OCI-LY1 (cell line): ENCODE data around the gene ZC3H15.
A peak's percentile ranks its signal among the peaks of the same experiment; 100 is the strongest.

Source experiments
- H2AFZ ChIP-seq: fragments of 200-600 bp; sonication (generic), shearing (Covaris generic); 2 replicates; pipeline ENCODE4 v1.6.0; 2014; ENCODE audit warnings: antibody characterized with exemption, mild to moderate bottlenecking, low read length
- H3F3A ChIP-seq: fragments of 200-600 bp; sonication (generic), shearing (Covaris generic); 2 replicates; pipeline ENCODE4 v1.6.0; 2014; ENCODE audit warnings: mild to moderate bottlenecking, antibody characterized with exemption, low read length, moderate library complexity; ENCODE audit not compliant: insufficient read depth
- H3K27ac ChIP-seq: fragments of 200-600 bp; sonication (generic); 2 replicates; pipeline ENCODE4 v1.5.1; 2014; ENCODE audit warnings: low read length, mixed run types, mild to moderate bottlenecking, low read depth; ENCODE audit not compliant: poor library complexity, severe bottlenecking
- H3K27me3 ChIP-seq: fragments of 200-600 bp; sonication (generic); 2 replicates; pipeline ENCODE4 v1.6.0; 2014; ENCODE audit warnings: antibody characterized with exemption, mild to moderate bottlenecking, low read length, moderate library complexity; ENCODE audit not compliant: insufficient read depth
- H3K36me3 ChIP-seq: fragments of 200-600 bp; sonication (generic); 2 replicates; pipeline ENCODE4 v1.6.1; 2014; ENCODE audit warnings: mild to moderate bottlenecking, antibody characterized with exemption, low read length, moderate library complexity, mixed read lengths; ENCODE audit not compliant: insufficient read depth
- H3K4me1 ChIP-seq: fragments of 200-600 bp; sonication (generic); 2 replicates; pipeline ENCODE4 v1.5.1; 2014; ENCODE audit warnings: mild to moderate bottlenecking, low read length, moderate library complexity; ENCODE audit not compliant: insufficient read depth, severe bottlenecking
- H3K4me2 ChIP-seq: fragments of 200-600 bp; sonication (generic), shearing (Covaris generic); 2 replicates; pipeline ENCODE4 v1.6.1; 2014; ENCODE audit warnings: low read length
- H3K4me3 ChIP-seq: fragments of 200-600 bp; sonication (generic); 2 replicates; pipeline ENCODE4 v1.5.1; 2014; ENCODE audit warnings: low read length, low read depth, mild to moderate bottlenecking, mixed read lengths; ENCODE audit not compliant: poor library complexity, severe bottlenecking
- H3K79me2 ChIP-seq: fragments of 200-600 bp; shearing (Covaris generic); 2 replicates; pipeline ENCODE4 v1.6.1; 2016; ENCODE audit warnings: mixed run types, low read length, mixed read lengths; ENCODE audit not compliant: insufficient read depth
- H3K9ac ChIP-seq: fragments of 200-600 bp; sonication (generic), shearing (Covaris generic); 2 replicates; pipeline ENCODE4 v1.6.1; 2014; ENCODE audit warnings: mild to moderate bottlenecking, low read length, mixed read lengths
- H3K9me2 ChIP-seq: fragments of 200-600 bp; sonication (generic), shearing (Covaris generic); 2 replicates; pipeline ENCODE4 v1.6.1; 2014; ENCODE audit warnings: low read depth, mild to moderate bottlenecking, low read length, mixed read lengths
- H3K9me3 ChIP-seq: fragments of 200-600 bp; shearing (Covaris generic); 2 replicates; pipeline ENCODE4 v1.6.1; 2014; ENCODE audit warnings: low read length, mixed read lengths
- H4K20me1 ChIP-seq: fragments of 200-600 bp; sonication (generic), shearing (Covaris generic); 2 replicates; pipeline ENCODE4 v1.6.0; 2016; ENCODE audit warnings: mild to moderate bottlenecking, low read length; ENCODE audit not compliant: insufficient read depth
- CTCF ChIP-seq: fragments of 200-600 bp; sonication (generic), shearing (Covaris generic); IDR thresholded peaks from 2 replicates; pipeline ENCODE4 v1.5.1; 2017; ENCODE audit warnings: mild to moderate bottlenecking, antibody characterized with exemption, low read length, moderate library complexity, mixed read lengths
- EZH2 ChIP-seq: fragments of 200-600 bp; sonication (generic), shearing (Covaris generic); IDR thresholded peaks from 2 replicates; pipeline ENCODE4 v1.8.0; 2017; ENCODE audit warnings: borderline replicate concordance, mixed run types, mild to moderate bottlenecking, antibody characterized with exemption, low read length, moderate library complexity, mixed read lengths

Gene ZC3H15

GRCh38 chr2:186480991-186481390 lies 5.1 kb upstream of the ZC3H15 start:
- Histone ChIP-seq H3K4me2 (no peak overlapping the region), H3K79me2 (peaks cover 7% of the 10 kb centered on the region; the same call in 1 of the 2 replicates), H3K4me3 (no peak overlapping the region), H4K20me1 (no peaks in the 10 kb centered on the region), H3K9ac (no peak overlapping the region), H3K4me1 (peaks cover 20% of the 10 kb centered on the region), H3K36me3 (no peaks in the 10 kb centered on the region), H3F3A (no peaks in the 10 kb centered on the region), H3K9me2 (no peaks in the 10 kb centered on the region), H3K27me3 (no peaks in the 10 kb centered on the region), H2AFZ (no peak overlapping the region), H3K27ac (no peak overlapping the region), H3K9me3 (no peaks in the 10 kb centered on the region)
- TF ChIP-seq CTCF (no peak), EZH2 (no peak)

GRCh38 chr2:186484062-186484735 lies 1.9 kb upstream of the ZC3H15 start:
- no peaks in the 10 kb centered on the region for H3K9me2 ChIP-seq
- 0 out of 2 replicates have a peak, but pooled peaks cover 1% of the 10 kb centered on the region for H4K20me1 ChIP-seq
- H3F3A ChIP-seq: no peaks in the 10 kb centered on the region
- H3K27me3 ChIP-seq: no peaks in the 10 kb centered on the region
- peak overlapping the region; percentile 98; the same call in 1 of the 2 replicates for H3K9ac ChIP-seq
- H3K36me3 ChIP-seq: peaks cover under 1% of the 10 kb centered on the region; the same call in 1 of the 2 replicates
- TF ChIP-seq CTCF: no peak
- peak overlapping the region; percentile 98 for H3K4me3 ChIP-seq
- no peaks in the 10 kb centered on the region for H3K9me3 ChIP-seq
- H2AFZ ChIP-seq: no peak overlapping the region
- peaks cover 38% of the 10 kb centered on the region for H3K79me2 ChIP-seq
- peak overlapping the region; percentile 68 for H3K27ac ChIP-seq
- peaks cover 41% of the 10 kb centered on the region for H3K4me1 ChIP-seq
- peak overlapping the region; percentile 94 for H3K4me2 ChIP-seq

GRCh38 chr2:186485576-186485870 lies 537 bp upstream of the ZC3H15 start:
- Histone ChIP-seq H3K36me3 (peaks cover 7% of the 10 kb centered on the region; the same call in 1 of the 2 replicates), H3K4me2 (peak overlapping the region; percentile 94), H3K9me2 (no peaks in the 10 kb centered on the region), H3K79me2 (peaks cover 51% of the 10 kb centered on the region), H3K27me3 (no peaks in the 10 kb centered on the region), H3K4me3 (peak overlapping the region; percentile 98), H3K9ac (peak overlapping the region; percentile 98), H2AFZ (peak overlapping the region; percentile 78), H3K4me1 (peaks cover 51% of the 10 kb centered on the region), H3K9me3 (no peaks in the 10 kb centered on the region), H3F3A (no peaks in the 10 kb centered on the region), H3K27ac (peak overlapping the region; percentile 68), H4K20me1 (0 out of 2 replicates have a peak, but pooled peaks cover 6% of the 10 kb centered on the region)
- TF ChIP-seq CTCF (no peak), EZH2 (no peak)
